HG02840 (cell line): ENCODE measurements around the gene GNE.
"Not testable (repeated sequence)": the region's sequence is repeated elsewhere in the genome, so short reads cannot be mapped to it uniquely, and the experiment has no call there.

ENCODE experiments used
- ATAC-seq: cut with Tn5 transposase; IDR thresholded peaks from one replicate; pipeline ENCODE4 v1.9.1; 2021; ENCODE audit warnings: mild to moderate bottlenecking, moderate library complexity, moderate number of reproducible peaks; ENCODE audit not compliant: unreplicated experiment, low FRiP score

Gene GNE, protein sequence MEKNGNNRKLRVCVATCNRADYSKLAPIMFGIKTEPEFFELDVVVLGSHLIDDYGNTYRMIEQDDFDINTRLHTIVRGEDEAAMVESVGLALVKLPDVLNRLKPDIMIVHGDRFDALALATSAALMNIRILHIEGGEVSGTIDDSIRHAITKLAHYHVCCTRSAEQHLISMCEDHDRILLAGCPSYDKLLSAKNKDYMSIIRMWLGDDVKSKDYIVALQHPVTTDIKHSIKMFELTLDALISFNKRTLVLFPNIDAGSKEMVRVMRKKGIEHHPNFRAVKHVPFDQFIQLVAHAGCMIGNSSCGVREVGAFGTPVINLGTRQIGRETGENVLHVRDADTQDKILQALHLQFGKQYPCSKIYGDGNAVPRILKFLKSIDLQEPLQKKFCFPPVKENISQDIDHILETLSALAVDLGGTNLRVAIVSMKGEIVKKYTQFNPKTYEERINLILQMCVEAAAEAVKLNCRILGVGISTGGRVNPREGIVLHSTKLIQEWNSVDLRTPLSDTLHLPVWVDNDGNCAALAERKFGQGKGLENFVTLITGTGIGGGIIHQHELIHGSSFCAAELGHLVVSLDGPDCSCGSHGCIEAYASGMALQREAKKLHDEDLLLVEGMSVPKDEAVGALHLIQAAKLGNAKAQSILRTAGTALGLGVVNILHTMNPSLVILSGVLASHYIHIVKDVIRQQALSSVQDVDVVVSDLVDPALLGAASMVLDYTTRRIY

DNA sequence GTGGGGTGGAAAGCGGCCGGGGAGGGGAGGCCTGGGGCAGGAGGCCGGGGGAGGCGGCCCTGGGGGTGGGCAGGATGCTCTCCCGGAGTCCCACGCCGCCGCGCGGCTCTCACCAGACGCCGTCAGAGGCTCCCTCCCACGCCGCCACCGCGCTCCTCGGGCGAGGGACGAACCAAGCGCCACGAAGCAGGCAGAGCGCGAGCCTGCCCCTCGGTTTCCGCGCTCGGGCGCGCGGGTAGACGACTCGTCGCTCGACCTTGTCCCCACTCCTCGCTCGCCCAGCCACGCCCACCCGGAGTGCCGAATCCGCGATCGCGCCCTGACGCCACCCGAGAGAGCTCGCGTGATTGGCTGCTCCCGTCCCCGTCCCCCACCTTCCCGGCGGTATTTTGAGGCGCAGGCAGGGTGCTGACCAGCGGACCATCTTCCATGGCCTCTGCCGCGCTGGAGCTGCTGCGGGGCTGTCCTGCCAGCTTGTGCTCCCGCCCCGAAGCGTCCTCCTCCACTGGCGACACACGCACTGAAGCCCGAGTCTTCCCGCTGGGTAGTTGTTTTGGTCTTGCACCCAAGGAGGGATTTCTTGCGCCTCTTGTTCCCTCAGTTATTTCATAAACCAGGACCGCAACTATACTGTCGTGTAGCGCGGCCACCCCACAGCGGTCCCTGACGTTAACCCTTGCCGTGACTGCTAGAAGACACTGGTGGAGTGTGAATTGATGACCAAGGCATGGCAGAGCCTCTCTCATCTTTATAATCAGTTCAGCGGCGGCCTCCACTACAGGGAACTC, at the start of gene GNE:
Gene GNE (minus strand): TSS at position 241 of the 788 bp plus-strand sequence. CDS start 9,093 bp downstream, outside the sequence.
- ATAC-seq, result peak; percentile 90

- no peak for ATAC-seq
These were observed 48.4 kb upstream of the GNE start for GRCh38 chr9:36306471-36307306.

DNA sequence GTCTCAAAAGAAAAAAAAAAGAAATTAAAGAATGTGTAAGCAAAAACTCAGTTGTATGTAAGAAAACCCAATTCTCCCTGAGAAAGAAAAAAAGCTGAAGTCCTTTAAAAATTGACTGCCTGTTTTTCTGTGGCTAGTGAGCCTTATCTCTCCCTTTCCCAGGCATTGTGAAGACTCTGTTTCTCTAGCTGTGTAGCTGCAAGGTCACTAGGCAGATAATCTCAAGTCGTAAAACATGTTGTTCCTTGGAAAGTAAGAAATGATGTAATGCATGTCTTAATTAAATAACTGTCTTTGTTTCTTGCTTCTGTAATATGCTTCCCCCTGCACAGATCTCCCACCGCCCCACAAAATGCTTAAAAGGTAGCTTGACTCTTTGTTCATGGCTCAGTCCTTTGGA, 46.1 kb upstream of the GNE start:
- ATAC-seq, result not testable (repeated sequence)

- ATAC-seq, result no peak
These were observed 43.0 kb upstream of the GNE start for GRCh38 chr9:36301227-36301626.

DNA sequence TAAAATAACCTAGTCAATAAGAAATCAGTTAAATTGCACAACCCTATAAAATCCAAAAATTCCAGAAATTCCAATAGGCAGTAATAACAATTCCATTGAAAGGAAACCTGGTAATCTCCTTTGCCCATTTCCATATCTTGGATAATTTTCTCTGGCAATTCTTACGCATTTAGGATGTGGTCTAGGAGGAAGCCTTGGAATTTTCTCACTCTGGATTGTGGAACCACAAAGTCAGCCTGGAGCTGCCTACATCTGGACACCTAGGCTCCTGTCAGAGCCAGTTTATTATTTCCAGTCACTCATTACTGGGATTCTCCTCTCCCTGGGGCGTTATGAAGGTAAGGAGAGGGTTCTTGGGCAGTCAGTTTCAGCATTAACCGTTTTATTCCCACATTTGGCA, 40.3 kb upstream of the GNE start:
- ATAC-seq, result no peak

GRCh38 chr9:36297798-36298197, 39.5 kb upstream of the GNE start:
- no peak for ATAC-seq

- ATAC-seq, result not testable (repeated sequence)
These were observed 36.7 kb upstream of the GNE start for GRCh38 chr9:36294996-36295395.

DNA sequence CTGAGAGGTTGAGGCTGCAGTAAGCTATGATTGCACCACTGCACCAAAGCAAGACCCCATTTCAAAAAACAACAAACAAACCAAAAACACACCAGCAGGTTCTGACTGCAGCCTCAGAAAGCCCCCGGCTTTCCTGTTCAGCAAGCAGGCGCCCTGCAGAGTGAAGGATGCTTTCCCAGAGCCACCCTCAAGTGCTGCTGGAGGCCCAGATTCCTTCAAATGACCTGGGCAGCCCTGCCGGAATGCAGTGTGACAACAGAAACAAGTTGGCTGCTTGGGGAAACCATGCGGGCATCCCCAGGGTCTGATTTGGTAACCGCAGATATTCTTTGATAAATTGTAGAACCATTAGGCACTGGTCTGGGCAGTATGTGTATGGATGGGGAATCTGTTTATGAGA, 35.7 kb upstream of the GNE start:
- ATAC-seq, result no peak

GRCh38 chr9:36293171-36293570, 34.9 kb upstream of the GNE start:
- ATAC-seq, result no peak

- no peak for ATAC-seq
These were observed 34.4 kb upstream of the GNE start for GRCh38 chr9:36292641-36293040.

DNA sequence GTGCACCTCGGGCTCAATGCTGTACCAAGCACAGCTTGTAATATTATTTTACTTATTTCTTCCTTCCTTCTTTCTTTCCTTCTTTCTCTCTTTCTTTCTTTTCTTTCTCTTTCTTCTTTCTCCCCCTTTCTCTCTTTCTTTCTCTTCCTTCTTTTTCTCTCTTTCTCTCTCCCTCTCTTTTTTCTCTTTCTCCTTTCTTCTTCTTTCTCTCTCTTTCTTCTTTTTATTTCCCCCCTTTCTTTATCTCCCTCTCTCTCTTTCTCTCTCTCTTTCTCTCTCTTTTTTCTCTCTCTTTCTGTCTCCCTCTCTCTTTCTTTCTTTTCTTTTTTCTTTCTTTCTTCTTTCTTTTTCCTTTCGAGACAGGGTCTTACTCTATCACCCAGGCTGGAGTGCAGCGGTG, 32.7 kb upstream of the GNE start:
- no peak for ATAC-seq

DNA sequence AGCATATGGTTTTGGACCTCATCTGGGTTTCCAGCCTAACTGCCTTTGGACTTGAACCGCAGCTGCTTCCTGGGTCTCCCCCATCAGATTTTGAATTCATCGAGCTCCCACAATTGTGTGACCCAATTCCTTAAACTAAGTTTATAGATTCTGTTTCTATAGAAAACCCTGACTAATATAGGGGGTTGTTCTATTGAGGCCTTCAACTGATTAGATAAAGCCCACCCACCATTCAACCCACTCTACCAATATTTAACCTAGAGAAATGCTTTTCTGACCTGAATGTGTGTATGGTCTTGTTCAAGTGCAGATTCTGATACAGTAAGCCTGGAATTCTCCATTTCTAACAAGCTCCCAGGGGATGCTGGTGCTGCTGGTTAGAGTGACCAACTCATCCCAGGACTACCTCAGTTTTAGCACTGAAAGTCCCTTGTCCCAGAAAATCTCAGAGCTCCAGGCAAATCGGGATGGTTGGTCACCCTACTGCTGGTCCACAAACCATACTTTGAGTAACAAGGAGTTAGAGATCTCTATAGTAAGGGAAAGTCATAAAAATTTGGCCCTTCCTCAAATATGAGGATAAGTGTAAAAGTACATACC, 31.7 kb upstream of the GNE start:
- no peak for ATAC-seq

DNA sequence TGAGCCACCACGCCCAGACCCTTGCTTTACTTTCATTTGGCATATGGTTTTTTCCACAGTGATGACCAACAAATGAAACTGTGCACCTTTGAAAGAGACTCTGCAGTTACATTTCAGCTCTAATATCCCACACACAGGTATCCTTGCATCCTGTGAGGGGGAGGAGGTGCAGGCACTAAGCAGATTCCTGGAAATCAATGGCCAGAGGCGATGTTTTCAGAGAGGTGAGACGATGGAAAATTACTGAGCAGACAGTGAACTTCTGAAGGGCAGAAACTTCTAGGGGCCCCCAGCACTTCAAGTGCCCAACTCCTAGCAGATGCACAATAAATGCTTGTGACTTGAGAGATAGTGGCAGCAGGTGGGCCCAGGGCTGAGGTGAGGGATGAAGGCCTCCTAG, 29.8 kb upstream of the GNE start:
- no peak for ATAC-seq

DNA sequence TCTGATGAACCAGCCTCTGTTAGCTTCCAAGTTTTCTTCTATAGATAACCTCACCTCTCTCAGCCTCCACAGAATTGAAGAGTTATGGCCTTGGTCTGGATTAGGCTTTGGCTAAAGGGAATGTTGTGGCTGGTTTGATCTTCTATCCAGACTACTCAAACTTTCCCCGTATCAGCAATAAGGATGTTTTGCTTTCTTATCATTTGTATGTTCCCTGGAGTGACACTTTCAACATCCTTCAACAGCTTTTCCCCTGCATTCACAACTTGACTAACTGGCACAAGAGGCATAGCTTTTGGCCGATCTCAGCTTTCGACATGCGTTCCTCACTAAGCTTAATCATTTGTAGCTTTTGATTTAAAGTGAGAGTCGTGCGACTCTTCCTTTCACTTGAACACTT, 28.1 kb upstream of the GNE start:
- ATAC-seq, result no peak

DNA sequence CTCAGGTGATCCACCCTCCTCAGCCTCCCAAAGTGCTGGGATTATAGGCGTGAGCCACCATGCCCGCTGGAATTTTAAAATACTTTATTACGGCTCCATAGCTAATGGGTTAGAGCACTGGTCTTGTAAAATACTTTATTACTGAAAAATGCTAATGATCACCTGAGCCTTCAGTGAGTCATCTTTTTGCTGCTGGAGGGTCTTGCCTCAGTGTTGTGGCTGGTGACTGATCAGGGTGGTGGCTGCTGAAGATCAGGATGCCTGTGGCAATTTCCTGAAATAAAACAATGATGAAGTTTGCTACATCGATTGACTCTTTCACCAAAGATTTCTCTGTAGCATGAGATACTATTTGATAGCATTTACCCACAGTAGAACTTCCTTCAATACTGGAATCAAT, 26.0 kb upstream of the GNE start:
- no peak for ATAC-seq

DNA sequence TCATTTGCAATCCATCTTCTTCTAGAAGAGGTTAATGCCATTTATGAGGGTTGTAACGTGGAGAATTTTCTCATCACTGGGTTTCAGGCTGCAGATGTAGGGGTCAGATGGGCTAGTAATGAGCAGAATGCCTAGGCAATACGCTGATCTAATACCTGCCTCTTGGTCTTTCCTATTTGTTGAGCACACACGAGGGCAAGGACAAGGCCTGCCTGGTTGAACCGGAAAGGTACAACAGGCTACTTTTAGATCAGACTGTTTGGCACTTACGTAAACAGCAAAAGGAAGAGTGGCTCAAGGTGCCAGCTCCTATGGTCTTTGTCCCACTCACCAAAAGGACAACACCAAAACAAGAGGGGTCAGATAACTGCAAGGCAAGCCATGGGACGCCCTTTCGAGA, 24.0 kb upstream of the GNE start:
- ATAC-seq, result no peak

DNA sequence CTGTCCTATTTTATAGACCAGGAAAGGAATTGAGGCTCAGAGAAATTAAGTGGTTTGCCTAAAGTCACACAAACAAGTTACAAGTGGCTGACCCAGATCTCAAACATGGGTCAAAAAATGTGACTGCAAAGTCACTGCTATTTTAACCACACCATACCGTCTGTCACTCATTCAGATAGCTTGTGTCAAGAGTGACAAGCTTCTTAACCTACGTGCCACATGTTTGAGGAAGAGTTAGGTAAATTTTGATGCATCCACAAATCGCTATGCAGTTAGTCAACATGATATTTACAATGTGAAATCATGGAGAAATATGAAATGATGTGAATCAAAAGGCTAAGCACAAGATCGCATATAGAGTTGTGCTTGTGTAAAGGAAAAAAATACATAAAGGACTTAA, 22.7 kb upstream of the GNE start:
- no peak for ATAC-seq

GRCh38 chr9:36278243-36278642, 20.0 kb upstream of the GNE start:
- ATAC-seq, result no peak

- ATAC-seq, result no peak
These were observed 18.5 kb upstream of the GNE start for GRCh38 chr9:36276781-36277181.

DNA sequence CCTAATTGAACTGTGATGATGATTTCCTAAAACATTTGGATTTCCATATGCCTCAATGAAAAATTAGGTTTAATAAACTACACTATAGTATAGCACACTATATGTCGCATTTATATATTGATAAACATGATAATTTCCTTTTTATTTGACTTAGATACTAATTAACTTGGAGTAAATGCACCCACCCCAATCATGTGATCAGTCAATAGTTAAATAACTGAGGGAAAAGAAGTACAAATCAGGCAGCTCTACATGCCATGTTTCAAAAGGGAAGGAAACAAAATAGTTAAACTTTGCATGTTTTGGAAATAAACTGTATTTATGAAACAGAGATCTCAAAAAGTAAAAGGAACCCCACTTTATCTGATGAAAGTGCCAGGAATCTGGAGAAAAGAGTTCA, 18.0 kb upstream of the GNE start:
- ATAC-seq, result no peak
